K562 (cell line): ENCODE results near the gene GNGT2. TPM values are rescaled to one million over a fixed set of nuclear protein-coding genes. Genes with fewer than 3 reads are reported as not detected.

Experiments
- ARNT ChIP-seq, 2 experiments: fragments of 450-650 bp; IDR thresholded peaks; 2 replicates each; pipeline ENCODE4 v1.6.1; 2016; ENCODE audit warnings: mild to moderate bottlenecking in 1 of 2
- BCL6 ChIP-seq: fragments of 250-450 bp; sonication (Bioruptor Pico); IDR thresholded peaks from 2 replicates; pipeline ENCODE4 v1.4.0; 2020
- BHLHE40 ChIP-seq: IDR thresholded peaks from 2 replicates; pipeline ENCODE4 v1.6.1; 2011; ENCODE audit warnings: low read length, improper control_type of control experiment
- BRD4 ChIP-seq: fragments of 200-600 bp; sonication (generic); IDR thresholded peaks from 2 replicates; pipeline ENCODE4 v1.6.1; 2017; ENCODE audit warnings: inconsistent platforms
- BRF1 ChIP-seq: IDR thresholded peaks from 3 replicates; pipeline ENCODE4 v1.6.1; 2011; ENCODE audit warnings: borderline replicate concordance, mild to moderate bottlenecking; ENCODE audit not compliant: insufficient read length; ENCODE audit errors: extremely low read depth
- EP300 ChIP-seq: IDR thresholded peaks from 2 replicates; pipeline ENCODE4 v1.6.1; 2012; ENCODE audit warnings: low read length, improper control_type of control experiment
- EP400 ChIP-seq: fragments of 450-650 bp; IDR thresholded peaks from 2 replicates; pipeline ENCODE4 v1.6.1; 2017; ENCODE audit warnings: antibody characterized with exemption, mild to moderate bottlenecking, moderate library complexity
- FOXA3 ChIP-seq, 2 experiments: fragments of 450-650 bp in 1 of 2; sonication (generic) in 1 of 2; formaldehyde crosslinking; IDR thresholded peaks in 1 of 2; conservative IDR thresholded peaks in 1 of 2; 2 replicates each; pipeline versions ENCODE4 v1.4.0 to v1.8.0; 2020 to 2022; ENCODE audit warnings: mild to moderate bottlenecking in 2 of 2, missing genetic modification reagents in 1 of 2
- GTF2B ChIP-seq: IDR thresholded peaks from 2 replicates; pipeline ENCODE4 v1.6.1; 2011; ENCODE audit not compliant: insufficient read length; ENCODE audit errors: extremely low read depth
- MAFF ChIP-seq: IDR thresholded peaks from 2 replicates; pipeline ENCODE4 v1.6.1; 2012; ENCODE audit warnings: low read length, improper control_type of control experiment
- MAFG ChIP-seq: fragments of 450-650 bp; conservative IDR thresholded peaks from 2 replicates; pipeline ENCODE4 v1.6.1; 2016; ENCODE audit warnings: missing genetic modification characterization, missing compliant biosample characterization
- MCM3 ChIP-seq: fragments of 450-650 bp; IDR thresholded peaks from 2 replicates; pipeline ENCODE4 v1.6.1; 2016
- MCM7 ChIP-seq, 2 experiments: fragments of 450-650 bp; IDR thresholded peaks; 2 replicates each; pipeline ENCODE4 v1.6.1; 2016 to 2018
- MLLT1 ChIP-seq, 2 experiments: fragments of 450-650 bp; IDR thresholded peaks; 2 replicates each; pipeline ENCODE4 v1.6.1; 2016
- MYC ChIP-seq, 2 experiments: fragments of 250-450 bp in 1 of 2; sonication (Bioruptor Pico) in 1 of 2; IDR thresholded peaks; 2 replicates each; pipeline versions ENCODE4 v1.5.1 to v1.6.1; 2012 to 2021; ENCODE audit warnings: low read depth in 2 of 2, borderline replicate concordance in 1 of 2, improper control_type of control experiment in 1 of 2, low read length in 1 of 2, mild to moderate bottlenecking in 1 of 2, moderate library complexity in 1 of 2
- NFATC3 ChIP-seq: fragments of 450-650 bp; IDR thresholded peaks from 2 replicates; pipeline ENCODE4 v1.6.1; 2017; ENCODE audit warnings: mild to moderate bottlenecking
- NFRKB ChIP-seq: fragments of 450-650 bp; IDR thresholded peaks from 2 replicates; pipeline ENCODE4 v1.6.1; 2016; ENCODE audit warnings: low read depth
- RAD21 ChIP-seq, 2 experiments: fragments of 250-450 bp in 1 of 2; fragments of 450-650 bp in 1 of 2; sonication (Bioruptor Pico) in 1 of 2; formaldehyde crosslinking in 1 of 2; IDR thresholded peaks in 1 of 2; conservative IDR thresholded peaks in 1 of 2; 2 replicates each; pipeline versions ENCODE4 v1.4.0 to v1.8.0; 2020 to 2022; ENCODE audit warnings: mild to moderate bottlenecking in 2 of 2, moderate library complexity in 1 of 2
- RBM25 ChIP-seq: fragments of 200-400 bp; formaldehyde crosslinking; IDR thresholded peaks from 2 replicates; pipeline ENCODE4 v1.6.1; 2018; ENCODE audit warnings: low read length, low read depth, moderate library complexity; ENCODE audit not compliant: severe bottlenecking
- SRSF9 ChIP-seq: fragments of 200-400 bp; formaldehyde crosslinking; IDR thresholded peaks from 2 replicates; pipeline ENCODE4 v1.6.1; 2017; ENCODE audit warnings: low read depth, low read length, borderline replicate concordance
- TRIM28 ChIP-seq: fragments of 450-650 bp; IDR thresholded peaks from 2 replicates; pipeline ENCODE4 v1.6.1; 2017
- YBX1 ChIP-seq: fragments of 450-650 bp; IDR thresholded peaks from 2 replicates; pipeline ENCODE4 v1.7.1; 2016; ENCODE audit warnings: mild to moderate bottlenecking
- ZNF174 ChIP-seq: fragments of 250-450 bp; sonication (Bioruptor Pico); IDR thresholded peaks from 2 replicates; pipeline ENCODE4 v1.4.0; 2020; ENCODE audit warnings: mild to moderate bottlenecking
- ZNF184 ChIP-seq: sonication (generic); formaldehyde crosslinking; IDR thresholded peaks from 2 replicates; pipeline ENCODE4 v1.5.0; 2020; ENCODE audit warnings: missing genetic modification reagents
- ZNF197 ChIP-seq: fragments of 200-800 bp; sonication (Bioruptor generic); IDR thresholded peaks from 2 replicates; pipeline ENCODE4 v1.6.1; 2016; ENCODE audit warnings: low read depth, missing genetic modification characterization, missing compliant biosample characterization
- ZNF239 ChIP-seq: fragments of 250-450 bp; sonication (Bioruptor Pico); IDR thresholded peaks from 2 replicates; pipeline ENCODE4 v1.4.0; 2020; ENCODE audit warnings: mild to moderate bottlenecking
- ZNF324 ChIP-seq: fragments of 250-450 bp; sonication (Bioruptor Pico); IDR thresholded peaks from 2 replicates; pipeline ENCODE4 v1.4.0; 2020; ENCODE audit warnings: mild to moderate bottlenecking
- polyA plus RNA-seq, 8 experiments: library from polyadenylated mRNA; depleted of rRNA in 4 of 8; stranded (reverse) in 5 of 8; unstranded in 3 of 8; fragments of >200 nt; fragmentation: Nextera tagmentation in 2 of 8; fragmentation: Illumina TruSeq in 1 of 8; extraction: Ambion mirVana in 2 of 8; extraction: Trizol in 1 of 8; gene quantifications; 2 replicates each; pipeline versions ENCODE4 v1.2.1 to v1.2.3, GENCODE V29; 2011 to 2014; ENCODE audit warnings: inconsistent platforms in 1 of 8, missing spikeins in 1 of 8
- total RNA-seq, 7 experiments: library from RNA; depleted of rRNA in 6 of 7; stranded (reverse); fragments of >200 nt in 6 of 7; fragmentation: Illumina TruSeq in 2 of 7; extraction: Trizol in 2 of 7; gene quantifications; 2 replicates each; pipeline versions ENCODE4 v1.2.1 to v1.2.3, GENCODE V29; 2011 to 2021; ENCODE audit warnings: low replicate concordance in 1 of 7
- TF ChIP-seq, protein P1 (sequence below): fragments of 450-650 bp; conservative IDR thresholded peaks from 2 replicates; pipeline ENCODE4 v1.6.1; 2016; ENCODE audit warnings: missing genetic modification characterization, low read depth, mild to moderate bottlenecking, control low read depth, missing compliant biosample characterization

Gene GNGT2
- total and polyA plus RNA-seq, 9 of the 15 experiments (the other 6 are each of a cell fraction or from before 2014, with no cell fraction given): not detected

DNA sequence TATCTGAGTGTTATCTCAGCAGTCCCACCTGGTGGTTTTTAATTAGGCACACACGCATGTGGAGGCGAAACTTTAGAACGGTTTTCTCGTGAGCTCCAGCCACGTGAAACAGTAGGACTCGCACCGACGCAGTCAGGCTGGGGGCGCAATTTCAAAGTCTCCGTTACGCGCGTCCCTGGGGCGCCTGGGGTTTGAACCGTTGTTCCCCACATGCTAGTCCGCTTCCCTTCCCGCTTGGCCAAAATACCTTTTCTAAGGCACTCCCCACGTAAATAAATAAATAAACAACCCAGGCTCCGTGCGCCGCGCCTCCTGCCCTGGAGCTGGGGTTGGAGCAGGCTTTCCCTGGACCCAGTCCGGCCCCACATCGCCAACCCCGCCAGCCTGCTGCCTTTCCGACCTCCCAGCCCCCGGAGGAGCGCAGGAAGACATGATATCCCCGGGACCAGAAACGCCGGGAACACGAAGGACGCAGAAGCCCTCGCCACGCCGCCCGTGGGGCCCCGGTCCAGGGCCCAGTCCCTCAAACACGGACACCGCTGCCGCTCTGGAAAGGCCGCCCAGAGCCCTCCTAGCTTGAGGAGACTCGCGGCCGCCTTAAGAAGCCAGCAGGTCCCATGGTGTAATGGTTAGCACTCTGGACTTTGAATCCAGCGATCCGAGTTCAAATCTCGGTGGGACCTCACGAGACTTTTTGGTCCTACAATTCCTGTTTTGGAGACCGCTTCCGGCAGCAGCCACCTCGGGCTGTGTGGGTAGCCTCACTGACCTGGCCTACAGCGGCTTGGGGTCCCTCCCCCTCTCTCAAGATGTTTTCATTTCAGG lies 18.2 kb downstream of the GNGT2 start (continued):
- TF ChIP-seq GTF2B (peak; percentile 69), MAFF (no peak), SRSF9 (no peak), TRIM28 (peak; percentile 51), MAFG (peak; percentile 27; the same call in 1 of the 2 replicates), NFRKB (peak; percentile 68; the same call in 1 of the 2 replicates), MCM3 (no peak), FOXA3 (CRISPR knock-in tag; conservative IDR thresholded peaks at IDR 0.05 in 1 of 2, IDR thresholded peaks at IDR 0.05 in 1 of 2) (no peak), MCM7 (IDR thresholded peaks at IDR 0.05) (no peak), YBX1 (no peak), ZNF239 (CRISPR knock-in tag) (no peak), ZNF324 (no peak), NFATC3 (no peak), ZNF174 (CRISPR knock-in tag) (no peak), ZNF197 (peak; percentile 70; the same call in 1 of the 2 replicates), MYC (IDR thresholded peaks at IDR 0.05; ENCODE audit: low read depth, low read length) (peak; percentile 98), MYC (CRISPR knock-in tag; IDR thresholded peaks at IDR 0.05; ENCODE audit: borderline replicate concordance, low read depth) (peak; percentile 81; the same call in 1 of the 2 replicates), EP400 (peak; percentile 97), MLLT1 (IDR thresholded peaks at IDR 0.05) (peak in 1 of 2 experiments; percentile 49; a peak in 1 of 4 replicates), BHLHE40 (peak; percentile 89), ARNT (IDR thresholded peaks at IDR 0.05) (peak; percentile 45 to 67; a peak in 2 of 4 replicates), BCL6 (CRISPR knock-in tag) (no peak), BRD4 (peak; percentile 98), RAD21 (CRISPR knock-in tag; conservative IDR thresholded peaks at IDR 0.05 in 1 of 2, IDR thresholded peaks at IDR 0.05 in 1 of 2) (peak in 1 of 2 experiments; percentile 40; a peak in 3 of 4 replicates), ZNF184 (no peak), EP300 (peak; percentile 69), BRF1 (peak; percentile 89), RBM25 (no peak)
- TF ChIP-seq, protein P1, sequence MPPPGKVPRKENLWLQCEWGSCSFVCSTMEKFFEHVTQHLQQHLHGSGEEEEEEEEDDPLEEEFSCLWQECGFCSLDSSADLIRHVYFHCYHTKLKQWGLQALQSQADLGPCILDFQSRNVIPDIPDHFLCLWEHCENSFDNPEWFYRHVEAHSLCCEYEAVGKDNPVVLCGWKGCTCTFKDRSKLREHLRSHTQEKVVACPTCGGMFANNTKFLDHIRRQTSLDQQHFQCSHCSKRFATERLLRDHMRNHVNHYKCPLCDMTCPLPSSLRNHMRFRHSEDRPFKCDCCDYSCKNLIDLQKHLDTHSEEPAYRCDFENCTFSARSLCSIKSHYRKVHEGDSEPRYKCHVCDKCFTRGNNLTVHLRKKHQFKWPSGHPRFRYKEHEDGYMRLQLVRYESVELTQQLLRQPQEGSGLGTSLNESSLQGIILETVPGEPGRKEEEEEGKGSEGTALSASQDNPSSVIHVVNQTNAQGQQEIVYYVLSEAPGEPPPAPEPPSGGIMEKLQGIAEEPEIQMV (tag): no peak
